MCF 10A (cell line): ENCODE measurements around the gene DPH7. TPM values are rescaled to one million over a fixed set of nuclear protein-coding genes. Genes with fewer than 3 reads are reported as not detected.
"Not testable (repeated sequence)": the region's sequence is repeated elsewhere in the genome, so short reads cannot be mapped to it uniquely, and the experiment has no call there.

ENCODE experiments used
- BruUV-seq: library from RNA; stranded (reverse); fragments of 400-500 nt; replicated peaks from 2 replicates; lab custom pipeline; 2021; lab: Mats Ljungman, UMichigan
- CTCF ChIA-PET: fragments of 300-600 bp; sonication (Branson Sonifier 250); formaldehyde crosslinking; extraction: SDS; loops from one replicate; lab custom pipeline; 2021; ENCODE audit warnings: antibody characterized with exemption, inconsistent platforms; lab: Yijun Ruan, JAX
- POLR2A ChIA-PET: fragments of 300-600, 350-650 bp; sonication (Branson Sonifier 250); formaldehyde crosslinking; extraction: SDS; loops from one replicate; lab custom pipeline; 2020; ENCODE audit warnings: antibody characterized with exemption, inconsistent platforms; lab: Yijun Ruan, JAX
- DNase-seq: peaks from one replicate; pipeline ENCODE4 v3.0.0-alpha.2; 2018; ENCODE audit not compliant: unreplicated experiment
- H3K27ac Mint-ChIP-seq: one replicate; pipeline ENCODE4 v1.8.0; 2022; ENCODE audit warnings: mild to moderate bottlenecking, low read depth, mixed read lengths; ENCODE audit not compliant: unreplicated experiment
- H3K27me3 Mint-ChIP-seq: one replicate; pipeline ENCODE4 v1.8.0; 2022; ENCODE audit warnings: mixed read lengths; ENCODE audit not compliant: insufficient read depth, unreplicated experiment
- H3K36me3 Mint-ChIP-seq: one replicate; pipeline ENCODE4 v1.8.0; 2022; ENCODE audit warnings: mild to moderate bottlenecking, moderate library complexity, mixed read lengths; ENCODE audit not compliant: insufficient read depth, unreplicated experiment
- H3K4me1 Mint-ChIP-seq: one replicate; pipeline ENCODE4 v1.8.0; 2022; ENCODE audit warnings: mixed read lengths; ENCODE audit not compliant: insufficient read depth, unreplicated experiment
- H3K4me3 Mint-ChIP-seq: one replicate; pipeline ENCODE4 v1.8.0; 2022; ENCODE audit warnings: mild to moderate bottlenecking, moderate library complexity, mixed read lengths; ENCODE audit not compliant: unreplicated experiment
- H3K9me3 Mint-ChIP-seq: one replicate; pipeline ENCODE4 v1.8.0; 2022; ENCODE audit warnings: mixed read lengths; ENCODE audit not compliant: unreplicated experiment
- intact Hi-C: fragments of 100-400 bp; cut with micrococcal nuclease; formaldehyde crosslinking; loops from 2 replicates; pipeline ENCODE4 v1.14.1; 2022
- total RNA-seq: library from RNA; stranded (reverse); gene quantifications from 2 replicates; pipeline ENCODE4 v1.2.3, GENCODE V29; 2022
- TF ChIP-seq, protein P1 (sequence below): fragments of 200-600 bp; IDR thresholded peaks from one replicate; pipeline ENCODE4 v1.8.0; 2022; ENCODE audit warnings: antibody characterized with exemption, mild to moderate bottlenecking; ENCODE audit not compliant: unreplicated experiment

Gene DPH7
- total RNA-seq, 1 experiment from 2014 or later = 46.4 TPM

- no peak overlapping the region for H3K4me3 Mint-ChIP-seq
- H3K9me3 Mint-ChIP-seq = no peaks in the 10 kb centered on the region
- intact Hi-C loops = no loop called here
- H3K4me1 Mint-ChIP-seq = no peaks in the 10 kb centered on the region
- H3K27me3 Mint-ChIP-seq = no peaks in the 10 kb centered on the region
- TF ChIP-seq, protein P1, sequence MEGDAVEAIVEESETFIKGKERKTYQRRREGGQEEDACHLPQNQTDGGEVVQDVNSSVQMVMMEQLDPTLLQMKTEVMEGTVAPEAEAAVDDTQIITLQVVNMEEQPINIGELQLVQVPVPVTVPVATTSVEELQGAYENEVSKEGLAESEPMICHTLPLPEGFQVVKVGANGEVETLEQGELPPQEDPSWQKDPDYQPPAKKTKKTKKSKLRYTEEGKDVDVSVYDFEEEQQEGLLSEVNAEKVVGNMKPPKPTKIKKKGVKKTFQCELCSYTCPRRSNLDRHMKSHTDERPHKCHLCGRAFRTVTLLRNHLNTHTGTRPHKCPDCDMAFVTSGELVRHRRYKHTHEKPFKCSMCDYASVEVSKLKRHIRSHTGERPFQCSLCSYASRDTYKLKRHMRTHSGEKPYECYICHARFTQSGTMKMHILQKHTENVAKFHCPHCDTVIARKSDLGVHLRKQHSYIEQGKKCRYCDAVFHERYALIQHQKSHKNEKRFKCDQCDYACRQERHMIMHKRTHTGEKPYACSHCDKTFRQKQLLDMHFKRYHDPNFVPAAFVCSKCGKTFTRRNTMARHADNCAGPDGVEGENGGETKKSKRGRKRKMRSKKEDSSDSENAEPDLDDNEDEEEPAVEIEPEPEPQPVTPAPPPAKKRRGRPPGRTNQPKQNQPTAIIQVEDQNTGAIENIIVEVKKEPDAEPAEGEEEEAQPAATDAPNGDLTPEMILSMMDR = no peak
- H3K27ac Mint-ChIP-seq = peak overlapping the region; percentile 63
- H3K36me3 Mint-ChIP-seq = peaks cover 46% of the 10 kb centered on the region
- BruUV-seq = no TSS peak
- ChIA-PET POLR2A (interaction anchor here (1.0 kb wide), 1 partner anchor 9 kb away, joined by 3 read pairs; the partner anchor contains the start of gene DPH7), CTCF (no interaction called here)
- DNase-seq = no peak
Measured at GRCh38 chr9:137569609-137570203, 9.0 kb downstream of the DPH7 start.

- H3K27me3 Mint-ChIP-seq, BruUV-seq, DNase-seq, CTCF ChIA-PET, intact Hi-C loops, H3K9me3 Mint-ChIP-seq, H3K4me3 Mint-ChIP-seq, H3K27ac Mint-ChIP-seq, H3K4me1 Mint-ChIP-seq: not testable (repeated sequence)
- peaks cover 37% of the 10 kb centered on the region for H3K36me3 Mint-ChIP-seq
- POLR2A ChIA-PET = interaction anchor here (1.1 kb wide), 1 partner anchor 80 kb away, joined by 4 read pairs; no protein-coding TSS in a partner anchor
Measured at GRCh38 chr9:137568445-137568844, 10.3 kb downstream of the DPH7 start.

DNA sequence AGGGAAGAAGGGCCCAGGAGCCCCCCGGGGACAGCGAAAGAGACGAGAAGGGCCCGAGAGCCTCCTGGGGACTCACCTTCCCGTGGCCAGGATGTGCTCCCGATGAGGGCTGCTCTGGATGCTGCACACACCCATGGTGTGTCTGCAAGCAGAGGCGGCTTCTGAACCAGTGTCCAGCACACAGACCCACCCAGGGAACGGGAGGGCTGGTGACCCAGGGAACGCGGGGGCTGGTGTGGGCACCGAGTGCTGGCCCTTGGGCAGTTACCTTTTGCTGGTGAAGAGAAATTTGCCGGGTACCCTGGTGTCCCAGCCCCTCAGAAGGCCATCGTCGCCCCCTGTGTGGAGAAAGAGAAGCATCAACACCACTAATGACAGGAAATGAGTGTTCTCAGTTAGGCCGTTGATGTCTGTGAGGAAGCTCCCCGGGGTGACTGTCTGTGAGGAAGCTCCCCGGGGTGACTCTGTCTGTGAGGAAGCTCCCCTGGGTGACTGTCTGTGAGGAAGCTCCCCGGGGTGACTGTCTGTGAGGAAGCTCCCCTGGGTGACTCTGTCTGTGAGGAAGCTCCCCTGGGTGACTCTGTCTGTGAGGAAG lies 13.8 kb downstream of the DPH7 start:
- H3K27me3 Mint-ChIP-seq = no peaks in the 10 kb centered on the region
- no TSS peak for BruUV-seq
- TF ChIP-seq, protein P1 = no peak
- peaks cover 40% of the 10 kb centered on the region for H3K36me3 Mint-ChIP-seq
- H3K4me3 Mint-ChIP-seq = no peak overlapping the region
- intact Hi-C loops = no loop called here
- no peak for DNase-seq
- ChIA-PET POLR2A (no interaction called here), CTCF (interaction anchor here (0.6 kb wide), 1 partner anchor 493 kb away, joined by 3 read pairs; no protein-coding TSS in a partner anchor)
- peaks cover under 1% of the 10 kb centered on the region for H3K4me1 Mint-ChIP-seq
- no peaks in the 10 kb centered on the region for H3K9me3 Mint-ChIP-seq
- no peak overlapping the region for H3K27ac Mint-ChIP-seq

- ChIA-PET POLR2A (no interaction called here), CTCF (interaction anchor here (0.6 kb wide), 1 partner anchor 16 kb away, joined by 4 read pairs; no protein-coding TSS in a partner anchor)
- peaks cover 43% of the 10 kb centered on the region for H3K36me3 Mint-ChIP-seq
- no peaks in the 10 kb centered on the region for H3K27me3 Mint-ChIP-seq
- no TSS peak for BruUV-seq
- no peak overlapping the region for H3K4me3 Mint-ChIP-seq
- H3K9me3 Mint-ChIP-seq = no peaks in the 10 kb centered on the region
- H3K27ac Mint-ChIP-seq = peak overlapping the region; percentile 50
- intact Hi-C loops = no loop called here
- TF ChIP-seq, protein P1 = no peak
- DNase-seq = no peak
- peaks cover 7% of the 10 kb centered on the region for H3K4me1 Mint-ChIP-seq
Measured at GRCh38 chr9:137564134-137564533, 14.6 kb downstream of the DPH7 start.
